Heart right ventricle (tissue), 16 donors: ENCODE results near the gene USP54. TPM values are rescaled to one million over a fixed set of nuclear protein-coding genes. Genes with fewer than 3 reads are reported as not detected.
"Not testable (repeated sequence)": the region's sequence is repeated elsewhere in the genome, so short reads cannot be mapped to it uniquely, and the experiment has no call there.

Source experiments
- ATAC-seq, 8 donors: fragments of 200-7000 bp; cut with Tn5 transposase; one replicate each; pipeline ENCODE4 v1.9.1; 2020; ENCODE audit warnings: mild to moderate bottlenecking in 8 of 8, moderate library complexity in 8 of 8, moderate number of reproducible peaks in 1 of 8
- DNase-seq, 2 donors: peaks; one replicate each; pipeline ENCODE4 v3.0.0-alpha.2; 2020
- H3K27ac ChIP-seq, 10 donors: fragments of 200-600 bp; sonication (generic) in 2 of 10; one replicate each; pipeline versions ENCODE4 v1.5.0 to v1.8.0; 2020 to 2022; ENCODE audit warnings: mild to moderate bottlenecking in 3 of 10
- H3K27me3 ChIP-seq, 7 donors: fragments of 200-600 bp; one replicate each; pipeline ENCODE4 v1.8.0; 2021 to 2022; ENCODE audit warnings: mild to moderate bottlenecking in 2 of 7
- H3K36me3 ChIP-seq, 9 donors: fragments of 200-600 bp; sonication (generic) in 1 of 9; one replicate each; pipeline versions ENCODE4 v1.5.0 to v1.8.0; 2020 to 2022; ENCODE audit warnings: mild to moderate bottlenecking in 2 of 9
- H3K4me1 ChIP-seq, 9 donors: fragments of 200-600 bp; sonication (generic) in 1 of 9; one replicate each; pipeline versions ENCODE4 v1.5.0 to v1.8.0; 2020 to 2022; ENCODE audit warnings: mild to moderate bottlenecking in 4 of 9
- H3K4me3 ChIP-seq, 10 donors: fragments of 200-600 bp; sonication (generic) in 2 of 10; one replicate each; pipeline versions ENCODE4 v1.5.0 to v1.8.0; 2020 to 2022; ENCODE audit warnings: mild to moderate bottlenecking in 7 of 10, moderate library complexity in 2 of 10
- H3K9me3 ChIP-seq, 11 donors: fragments of 200-600 bp in 10 of 11; sonication (generic) in 2 of 11; one replicate each; pipeline versions ENCODE4 v1.5.0 to v1.8.0; 2013 to 2022; ENCODE audit warnings: mild to moderate bottlenecking in 2 of 11, control low read depth in 1 of 11, moderate library complexity in 1 of 11
- CTCF ChIP-seq, 9 donors: fragments of 200-600 bp; sonication (generic) in 2 of 9; IDR thresholded peaks; one replicate each; pipeline versions ENCODE4 v1.5.0 to v1.8.0; 2021 to 2022; ENCODE audit warnings: antibody characterized with exemption in 9 of 9, mild to moderate bottlenecking in 5 of 9, moderate library complexity in 1 of 9
- WGBS, 2 donors: extraction: QIAGEN DNeasy Blood & Tissue Kit; methylation state at CpG; one replicate each; pipeline ENCODE4 v1.1.7; 2013; ENCODE audit warnings: inconsistent platforms in 1 of 2; 5-methylcytosine and 5-hydroxymethylcytosine counted together
- intact Hi-C, 10 donors: fragments of 100-400 bp; cut with DNase I; formaldehyde crosslinking; loops; one replicate each; pipeline versions ENCODE4 v1.11.1 to v1.14.2; 2022
- polyA plus RNA-seq, 2 donors: library from polyadenylated mRNA; stranded (reverse); fragments of 200-250 nt; gene quantifications; one replicate each; pipeline ENCODE4 v1.2.3, GENCODE V29; 2013
- total RNA-seq, 10 donors: library from RNA; stranded (reverse); fragmentation: NEBNext Ultra II Directional in 3 of 10; extraction: Animal tissue kit (Norgen Biotek cat#: 25700) in 3 of 10; gene quantifications; one replicate each; pipeline versions ENCODE4 v1.2.1 to v1.2.4, GENCODE V29; 2021 to 2023
- donor health status: Arrhythmogenic right ventricular cardiomyopathy.
- donor health status: ischemic (EF 13 %, LVEDD 7.1; RV severe dilation, severe dysfunction).
- donor health status: healthy with polysubstance abuse.
- donor health status: DM: no; HTN: yes; CAD: no.
- donor health status: DM: no; HTN: no; CAD: no.
- donor health status: ischemic (EF 25% LVEDD 6.9; RV normal size, moderate dysfunction).
- donor health status: ischemic (EF 25% LVEDD 5.7; RV mildly dilated, moderate dysfunction).
- donor health status: healthy.
- donor health status: DM: yes; HTN: yes; CAD: no.
- donor health status: Ischemic cardiomyopathy.
- donor health status: ischemic (EF 35%, LVEDD 5.7; RV mildly dilated, moderate dysfunction).
- donor health status: nonischemic (EF 11% LVEDD 7.7; RV severe dilation, severe dysfunction).
- donor health status: DM: yes; HTN: yes; CAD: no.
- donor health status: PGD.
- donor health status: ischemic (EF 29% LVEDD 5.4; RV normal size, mild dysfunction).
- donor health status: nonischemic (EF 23%, LVEDD 6.1; RV moderate dilation, normal function).

USP54 gene
- total and polyA plus RNA-seq, 12 donors: 7.9 to 34.5 (median 18.1) TPM

DNA sequence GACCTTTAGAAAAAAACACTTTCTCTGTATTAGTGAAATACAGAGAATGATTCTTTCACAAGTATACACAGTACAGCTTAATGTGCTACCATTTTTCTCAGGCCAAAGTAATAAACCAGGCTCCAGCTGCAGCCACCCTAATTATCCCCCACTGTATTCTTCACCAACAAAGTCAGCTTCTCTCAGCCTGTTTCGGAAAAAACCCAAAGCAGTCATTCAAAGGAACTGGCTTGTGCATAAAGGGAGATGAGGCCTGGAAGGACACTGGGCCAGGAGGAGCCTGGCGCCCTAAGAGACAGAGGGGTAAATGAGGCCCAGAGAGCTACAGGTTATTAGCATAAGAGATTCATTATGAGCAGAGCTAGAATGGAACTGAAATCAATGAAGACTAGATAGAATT is 9.2 kb downstream of the USP54 start:
- no peaks in the 10 kb centered on the region for H3K27me3 ChIP-seq
- no peak for DNase-seq
- H3K4me1 ChIP-seq: peaks cover under 1 to 43% (median 25%) of the 10 kb centered on the region in 9 donors
- intact Hi-C loops: no loop called here
- H3K27ac ChIP-seq: peak overlapping the region in 2 of 10 donors; percentile 23 to 38
- WGBS, 2 donors: 88 to 92% methylated on average over 2 of the region's 2 CpGs
- no peak overlapping the region for H3K4me3 ChIP-seq
- peaks cover 0 to 4% (median 0%) of the 10 kb centered on the region in 11 donors for H3K9me3 ChIP-seq
- no peak for TF ChIP-seq CTCF (IDR thresholded peaks at IDR 0.05)
- no peaks in the 10 kb centered on the region for H3K36me3 ChIP-seq
- ATAC-seq: no peak

- Histone ChIP-seq H3K4me1 (peaks cover 5 to 40% (median 31%) of the 10 kb centered on the region in 9 donors), H3K27ac (peak overlapping the region in 5 of 10 donors; percentile 78 to 91 (median 82))
- not testable (repeated sequence) for DNase-seq, H3K9me3 ChIP-seq, H3K36me3 ChIP-seq, H3K4me3 ChIP-seq, H3K27me3 ChIP-seq
- intact Hi-C loops: loop anchor here in 2 of 10 donors (5.0 kb wide), 1 partner anchor 48 kb away; no protein-coding TSS in a partner anchor
- WGBS, 2 donors: 78 to 80% methylated on average over 6 of the region's 6 CpGs
- peak in 2 of 8 donors; percentile 35 to 41 for ATAC-seq
Measured at GRCh38 chr10:73578927-73579326, 12.2 kb downstream of the USP54 start.

DNA sequence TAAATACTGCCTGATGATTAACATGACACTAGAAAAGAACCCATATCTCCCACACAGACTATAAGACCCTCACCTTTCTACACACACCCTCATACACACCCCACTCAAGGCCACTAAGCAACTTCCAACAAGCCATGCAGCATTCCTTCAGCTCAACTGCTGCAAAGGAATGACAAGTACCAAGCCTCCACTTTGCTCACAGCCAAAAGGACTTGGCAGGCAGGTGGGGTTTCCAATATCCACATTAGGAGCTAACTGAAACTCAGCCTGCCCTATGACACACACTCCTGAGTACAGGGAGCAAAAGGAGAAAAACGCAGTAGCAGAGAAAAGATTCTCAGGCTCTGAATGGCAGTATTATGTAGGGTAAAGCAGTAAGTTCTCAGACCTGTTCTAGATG is 13.4 kb downstream of the USP54 start:
- ATAC-seq (peak; percentile 64 to 96 (median 92)), DNase-seq (peak; percentile 26 to 80)
- Histone ChIP-seq H3K27me3 (no peaks in the 10 kb centered on the region), H3K4me1 (peaks cover 5 to 40% (median 32%) of the 10 kb centered on the region in 9 donors), H3K9me3 (no peaks in the 10 kb centered on the region), H3K27ac (peak overlapping the region; percentile 57 to 91 (median 79)), H3K36me3 (no peaks in the 10 kb centered on the region), H3K4me3 (no peak overlapping the region)
- 39 to 50% methylated on average over 1 of the region's 1 CpG for WGBS, 2 donors
- intact Hi-C loops: loop anchor here in 3 of 10 donors (2.0 to 5.0 kb wide), 2 partner anchors 49 to 50 kb away; no protein-coding TSS in a partner anchor
- no peak for TF ChIP-seq CTCF (IDR thresholded peaks at IDR 0.05)

- peak in 3 of 8 donors; percentile 13 to 40 (median 20) for ATAC-seq
- WGBS, 2 donors: 58 to 65% methylated on average over 3 of the region's 3 CpGs
- DNase-seq: no peak
- intact Hi-C loops: loop anchor here in 3 of 10 donors (2.0 to 5.0 kb wide), 2 partner anchors 50 kb away; no protein-coding TSS in a partner anchor
- H3K36me3 ChIP-seq: no peaks in the 10 kb centered on the region
- H3K4me1 ChIP-seq: peaks cover 5 to 40% (median 32%) of the 10 kb centered on the region in 9 donors
- no peaks in the 10 kb centered on the region for H3K9me3 ChIP-seq
- peak overlapping the region; percentile 17 to 91 (median 79) for H3K27ac ChIP-seq
- no peak overlapping the region for H3K4me3 ChIP-seq
- no peaks in the 10 kb centered on the region for H3K27me3 ChIP-seq
- no peak for TF ChIP-seq CTCF (IDR thresholded peaks at IDR 0.05)
Measured at GRCh38 chr10:73576890-73577591, 14.1 kb downstream of the USP54 start.
